Measurements from ENCODE around the gene KLHL25. TPM values are rescaled to one million over a fixed set of nuclear protein-coding genes. Genes with fewer than 3 reads are reported as not detected.

KLHL25 gene
- total RNA-seq, 1 donor from 2014 or later: 30.0 TPM

DNA sequence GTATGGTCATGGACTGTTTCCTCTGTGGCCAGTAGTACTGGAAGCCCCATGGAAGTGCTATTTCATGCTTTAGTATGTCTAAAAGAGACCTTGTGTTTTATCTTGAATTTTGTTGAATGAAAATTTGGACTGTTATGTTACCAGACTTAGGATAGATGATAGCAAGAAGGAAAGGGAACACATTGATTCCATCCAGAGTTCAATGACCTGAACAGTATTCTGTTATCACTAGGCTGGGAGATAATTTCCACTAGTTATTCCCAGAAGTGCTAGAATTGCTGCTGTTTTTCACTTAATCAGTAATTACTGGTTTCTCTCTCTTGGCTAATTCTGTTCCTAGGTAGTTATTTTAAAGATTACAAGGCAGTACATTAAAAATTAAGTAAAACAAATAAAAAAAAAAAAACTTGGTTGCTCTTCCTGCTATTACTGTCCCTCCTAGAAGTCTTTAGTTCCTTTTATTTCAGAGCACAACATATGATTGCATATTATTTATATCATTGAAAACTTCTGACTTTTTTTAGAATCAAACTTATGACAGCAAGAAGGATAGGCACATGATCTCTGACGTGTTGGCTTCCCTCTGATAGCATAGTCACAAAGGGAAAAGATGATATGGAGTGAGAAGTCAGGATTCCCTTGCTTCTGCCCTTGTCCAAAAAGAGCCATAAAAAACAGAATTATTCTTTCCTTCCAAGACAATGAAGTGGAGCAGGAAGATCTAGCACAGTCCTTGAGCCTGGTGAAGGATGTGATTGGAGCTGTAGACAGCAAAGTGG, 72.2 kb downstream of the KLHL25 start:
- DNase-seq (ENCODE audit: low spot score): no peak

DNA sequence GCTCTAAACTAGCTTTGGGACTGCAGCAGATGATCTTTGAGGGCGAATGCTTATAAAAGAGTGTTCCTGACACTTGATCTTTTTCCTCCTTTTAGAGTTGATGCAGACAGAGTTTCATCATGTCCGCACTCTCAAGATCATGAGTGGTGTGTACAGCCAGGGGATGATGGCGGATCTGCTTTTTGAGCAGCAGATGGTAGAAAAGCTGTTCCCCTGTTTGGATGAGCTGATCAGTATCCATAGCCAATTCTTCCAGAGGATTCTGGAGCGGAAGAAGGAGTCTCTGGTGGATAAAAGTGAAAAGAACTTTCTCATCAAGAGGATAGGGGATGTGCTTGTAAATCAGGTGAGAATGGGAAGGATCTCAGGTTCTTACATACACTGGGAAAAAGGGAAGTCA, 75.7 kb downstream of the KLHL25 start:
- DNase-seq (ENCODE audit: low spot score): no peak

DNA sequence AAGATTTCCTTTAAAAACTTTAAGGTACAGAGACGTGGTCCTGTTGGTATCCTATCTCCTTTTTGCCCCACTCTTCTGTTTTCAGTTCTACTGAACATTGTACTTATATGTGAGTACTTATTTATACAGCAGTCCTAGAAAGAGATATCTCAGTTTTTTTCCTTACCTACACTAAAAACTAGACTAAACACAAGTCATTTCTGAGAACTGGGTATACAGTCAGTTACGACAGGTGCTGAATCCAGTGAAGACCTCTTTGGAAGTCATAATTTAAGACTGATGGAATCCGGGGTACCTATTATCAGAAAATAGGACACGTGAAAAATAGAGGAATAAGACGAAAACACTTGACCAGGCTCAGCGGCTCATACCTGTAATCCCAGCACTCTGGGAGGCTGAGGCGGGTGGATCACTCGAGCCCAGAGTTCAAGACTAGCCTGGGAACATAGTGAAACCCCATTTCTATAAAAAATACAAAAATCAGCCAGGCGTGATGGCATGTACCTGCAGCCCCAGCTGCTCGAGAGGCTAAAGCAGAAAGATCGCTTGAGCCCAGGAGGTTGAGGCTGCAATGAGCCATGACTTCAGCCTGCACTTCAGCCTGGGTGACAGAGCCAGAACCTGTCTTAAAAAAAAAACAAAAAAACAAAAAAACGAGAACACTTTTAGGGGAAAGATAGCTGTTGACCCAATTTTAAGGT, 76.3 kb downstream of the KLHL25 start:
- DNase-seq (ENCODE audit: low spot score): no peak

DNA sequence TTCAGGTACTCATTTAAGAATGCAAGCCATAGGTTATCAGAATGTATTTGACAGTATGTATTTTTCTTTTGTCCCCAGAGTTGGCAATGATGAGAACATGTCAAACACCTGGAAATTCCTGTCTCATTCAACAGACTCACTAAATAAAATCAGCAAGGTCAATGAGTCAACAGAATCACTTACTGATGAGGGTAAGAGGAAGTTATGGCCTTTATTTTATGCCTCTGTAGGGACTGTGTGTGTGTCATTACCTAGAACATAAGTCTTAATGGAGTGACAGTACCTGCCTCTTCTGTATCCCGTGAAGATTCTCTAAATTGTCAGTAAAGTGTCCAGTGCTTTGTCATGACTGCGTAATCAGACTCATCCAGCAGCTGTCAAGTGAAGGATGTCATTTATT, 77.5 kb downstream of the KLHL25 start:
- DNase-seq (ENCODE audit: low spot score): no peak

DNA sequence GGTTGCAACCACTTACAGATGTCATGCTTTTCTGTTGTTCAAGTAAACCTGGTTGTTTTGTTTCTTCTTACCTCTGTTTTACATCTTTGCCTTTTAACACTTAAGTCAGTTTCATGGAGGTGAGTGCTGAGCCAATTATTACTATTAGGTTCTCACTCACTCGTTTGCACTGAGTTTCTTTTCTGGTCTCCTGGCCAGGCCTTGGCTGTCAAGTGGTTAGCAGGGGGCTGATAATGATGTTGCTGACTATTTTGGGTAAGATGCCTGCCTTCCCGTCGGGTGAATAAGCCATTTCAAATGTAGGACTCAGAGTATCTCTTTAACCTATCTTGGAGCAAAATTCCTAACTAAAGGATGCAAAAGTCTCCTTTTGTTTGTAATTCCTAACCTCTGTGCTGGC, 78.5 kb downstream of the KLHL25 start:
- DNase-seq (ENCODE audit: low spot score): no peak

DNA sequence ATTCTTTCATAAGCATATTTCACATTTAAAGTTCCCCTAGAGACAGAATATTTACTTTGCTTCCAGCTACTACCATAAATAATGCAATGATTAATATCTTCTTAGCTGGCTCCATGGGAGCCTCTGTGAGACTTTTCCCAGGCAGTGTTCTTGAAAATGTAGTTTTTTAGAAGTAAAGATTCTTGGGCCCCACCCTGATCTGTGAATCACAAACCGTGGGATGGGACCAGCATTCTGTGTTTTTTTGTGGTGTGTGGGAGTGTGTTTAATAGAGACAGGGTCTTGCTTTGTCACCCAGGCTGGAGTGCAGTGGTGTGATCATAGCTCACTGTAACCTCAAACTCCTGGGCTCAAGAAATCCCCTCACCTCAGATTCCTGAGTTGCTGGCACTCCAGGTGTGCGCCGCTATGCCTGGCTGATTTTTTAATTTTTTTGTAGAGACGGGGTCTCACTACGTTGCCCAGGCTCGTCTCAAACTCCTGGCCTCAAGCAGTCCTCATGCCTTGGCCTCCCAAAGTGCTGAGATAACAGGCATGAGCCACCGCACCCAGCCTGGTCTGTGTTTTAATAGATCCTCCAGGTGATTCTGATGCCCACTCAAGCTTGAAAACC, 83.0 kb downstream of the KLHL25 start:
- no peak for DNase-seq (ENCODE audit: low spot score)

DNA sequence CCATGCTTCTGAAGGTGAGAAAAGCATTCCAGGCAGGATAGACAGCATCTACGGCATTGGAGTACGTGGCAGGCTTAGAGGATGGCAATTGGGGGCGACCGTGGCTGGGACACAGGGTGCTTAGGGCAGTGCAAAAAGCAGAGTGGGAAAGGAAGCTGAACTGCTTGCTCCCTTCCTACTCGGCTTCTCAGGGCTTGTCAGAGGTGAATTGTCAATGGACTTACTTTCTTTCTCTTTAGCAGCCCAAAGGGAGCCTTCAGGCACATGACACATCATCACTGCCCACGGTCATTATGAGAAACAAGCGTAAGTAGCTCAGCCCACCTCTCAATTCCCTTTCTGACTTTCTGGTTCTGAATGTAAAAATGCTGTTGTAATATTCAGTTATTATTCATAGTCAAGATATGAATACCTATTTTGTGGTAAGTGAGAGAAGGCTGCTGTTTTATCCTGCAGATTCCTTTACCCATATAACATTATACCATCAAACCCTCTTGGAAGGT, 84.3 kb downstream of the KLHL25 start:
- no peak for DNase-seq (ENCODE audit: low spot score)

Small RNAs within 50 kb of the gene (microRNA-seq; reads per million reads assigned to microRNA genes)
- gene MIR1276 (ENCODE audit: borderline number of aligned reads): 3.6 reads per million
- gene MIR548AP (ENCODE audit: borderline number of aligned reads): not detected

Measured in mesenteric fat pad (tissue), 1 donor.